Esophagus squamous epithelium (tissue), 4 donors: Measurements from ENCODE around the gene DLG2.
"Not testable (repeated sequence)": the region's sequence is repeated elsewhere in the genome, so short reads cannot be mapped to it uniquely, and the experiment has no call there.

Experiments used
- POLR2A ChIP-seq, 4 donors: fragments of 450-650 bp; IDR thresholded peaks; one replicate each; pipeline ENCODE4 v1.6.1; 2017; ENCODE audit warnings: antibody characterized with exemption in 4 of 4, mild to moderate bottlenecking in 4 of 4, moderate library complexity in 3 of 4
- TF ChIP-seq, protein P1 (sequence below), 6 experiments: fragments of 450-650 bp in 4 of 6; fragments of 200-600 bp in 2 of 6; sonication (generic) in 2 of 6; IDR thresholded peaks; one replicate each; pipeline ENCODE4 v1.5.1; 2016 to 2019; ENCODE audit warnings: antibody characterized with exemption in 6 of 6, mild to moderate bottlenecking in 4 of 6, moderate library complexity in 4 of 6

DNA sequence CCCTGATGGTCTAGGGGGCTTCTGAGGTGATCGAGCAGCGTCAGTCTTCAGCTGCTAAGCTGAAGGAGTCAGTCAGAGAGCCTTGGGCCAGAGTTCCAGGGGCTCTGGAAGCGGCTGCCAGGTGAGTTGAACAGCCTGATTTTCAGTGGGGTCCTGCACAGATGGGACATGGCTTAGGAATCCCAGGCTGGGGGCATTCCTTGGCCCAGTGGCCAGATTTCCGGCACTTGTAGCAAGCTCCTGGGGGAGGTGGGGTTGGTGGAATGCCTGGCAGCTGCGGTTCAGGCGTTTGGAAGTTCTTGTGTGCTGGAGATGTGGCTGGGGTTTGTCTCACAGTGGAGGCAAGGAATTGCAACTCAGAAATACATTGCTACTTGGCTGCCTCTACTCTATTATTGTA is 2192.3 kb downstream of the DLG2 start:
- TF ChIP-seq POLR2A (IDR thresholded peaks at IDR 0.05): not testable (repeated sequence)
- TF ChIP-seq, protein P1, sequence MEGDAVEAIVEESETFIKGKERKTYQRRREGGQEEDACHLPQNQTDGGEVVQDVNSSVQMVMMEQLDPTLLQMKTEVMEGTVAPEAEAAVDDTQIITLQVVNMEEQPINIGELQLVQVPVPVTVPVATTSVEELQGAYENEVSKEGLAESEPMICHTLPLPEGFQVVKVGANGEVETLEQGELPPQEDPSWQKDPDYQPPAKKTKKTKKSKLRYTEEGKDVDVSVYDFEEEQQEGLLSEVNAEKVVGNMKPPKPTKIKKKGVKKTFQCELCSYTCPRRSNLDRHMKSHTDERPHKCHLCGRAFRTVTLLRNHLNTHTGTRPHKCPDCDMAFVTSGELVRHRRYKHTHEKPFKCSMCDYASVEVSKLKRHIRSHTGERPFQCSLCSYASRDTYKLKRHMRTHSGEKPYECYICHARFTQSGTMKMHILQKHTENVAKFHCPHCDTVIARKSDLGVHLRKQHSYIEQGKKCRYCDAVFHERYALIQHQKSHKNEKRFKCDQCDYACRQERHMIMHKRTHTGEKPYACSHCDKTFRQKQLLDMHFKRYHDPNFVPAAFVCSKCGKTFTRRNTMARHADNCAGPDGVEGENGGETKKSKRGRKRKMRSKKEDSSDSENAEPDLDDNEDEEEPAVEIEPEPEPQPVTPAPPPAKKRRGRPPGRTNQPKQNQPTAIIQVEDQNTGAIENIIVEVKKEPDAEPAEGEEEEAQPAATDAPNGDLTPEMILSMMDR (IDR thresholded peaks at IDR 0.05): not testable (repeated sequence)
